NAMALWA (cell line): Measurements from ENCODE around the gene NXNL2.

Experiments used
- DNase-seq: peaks from one replicate; pipeline ENCODE4 v3.0.0-alpha.2; 2015; ENCODE audit warnings: low spot score

NXNL2 gene

GRCh38 chr9:88534456-88535225 is at the start of gene NXNL2:
TSS of gene NXNL2 (plus strand) at chr9:88535178. CDS start at chr9:88535435, 257 bp downstream.
- no peak for DNase-seq

- DNase-seq = no peak
Measured at GRCh38 chr9:88488166-88488565, 46.8 kb upstream of the NXNL2 start.

GRCh38 chr9:88494983-88495721 is 39.8 kb upstream of the NXNL2 start:
- no peak for DNase-seq

- no peak for DNase-seq
Measured at GRCh38 chr9:88497224-88497623, 37.8 kb upstream of the NXNL2 start.

GRCh38 chr9:88498880-88499279 is 36.1 kb upstream of the NXNL2 start:
- DNase-seq = no peak

GRCh38 chr9:88501086-88501485 is 33.9 kb upstream of the NXNL2 start:
- DNase-seq = no peak

GRCh38 chr9:88502552-88503034 is 32.4 kb upstream of the NXNL2 start:
- DNase-seq = no peak

- no peak for DNase-seq
Measured at GRCh38 chr9:88503081-88503844, 31.7 kb upstream of the NXNL2 start.

GRCh38 chr9:88503845-88504764 is 30.9 kb upstream of the NXNL2 start:
- no peak for DNase-seq

GRCh38 chr9:88508326-88508725 is 26.7 kb upstream of the NXNL2 start:
- DNase-seq = no peak

- no peak for DNase-seq
Measured at GRCh38 chr9:88511906-88512305, 23.1 kb upstream of the NXNL2 start.

- DNase-seq = no peak
Measured at GRCh38 chr9:88514247-88514646, 20.7 kb upstream of the NXNL2 start.

- no peak for DNase-seq
Measured at GRCh38 chr9:88521308-88521707, 13.7 kb upstream of the NXNL2 start.

GRCh38 chr9:88522360-88522759 is 12.6 kb upstream of the NXNL2 start:
- no peak for DNase-seq

- DNase-seq = no peak
Measured at GRCh38 chr9:88523056-88523455, 11.9 kb upstream of the NXNL2 start.

GRCh38 chr9:88524911-88525310 is 10.1 kb upstream of the NXNL2 start:
- no peak for DNase-seq

GRCh38 chr9:88527618-88528017 is 7.4 kb upstream of the NXNL2 start:
- DNase-seq = no peak

GRCh38 chr9:88528080-88528790 is 6.7 kb upstream of the NXNL2 start:
- DNase-seq = no peak

GRCh38 chr9:88529496-88529895 is 5.5 kb upstream of the NXNL2 start:
- no peak for DNase-seq

GRCh38 chr9:88530051-88530450 is 4.9 kb upstream of the NXNL2 start:
- no peak for DNase-seq
